Prostate gland (tissue), 2 donors: ENCODE measurements around the gene ATP5MC2.

Source experiments
- CTCF ChIP-seq, 4 experiments: fragments of 200-600 bp in 2 of 4; fragments of 450-650 bp in 2 of 4; sonication (generic) in 2 of 4; IDR thresholded peaks; 1 replicate in 3 of 4; 2 replicates in 1 of 4; pipeline ENCODE4 v1.5.1; 2016 to 2019; ENCODE audit warnings: antibody characterized with exemption in 4 of 4, mild to moderate bottlenecking in 2 of 4, moderate library complexity in 2 of 4
- POLR2A ChIP-seq: fragments of 450-650 bp; IDR thresholded peaks from one replicate; pipeline ENCODE4 v1.6.1; 2016; ENCODE audit warnings: antibody characterized with exemption, mild to moderate bottlenecking
- POLR2AphosphoS5 ChIP-seq: sonication (generic); formaldehyde crosslinking; IDR thresholded peaks from one replicate; pipeline ENCODE4 v1.6.1; 2017; ENCODE audit warnings: antibody characterized with exemption

GRCh38 chr12:53643232-53643979 lies 32.5 kb downstream of the ATP5MC2 start:
- TF ChIP-seq POLR2A (no peak), CTCF (IDR thresholded peaks at IDR 0.05) (no peak), POLR2AphosphoS5 (no peak)
